Stimulated activated CD4-positive, alpha-beta T cell treated with anti-CD3 and anti-CD28 coated beads, Interleukin-15, amount 100 ng/mL, for 1 hour (primary cell): ENCODE results near the gene EGFL6.
"Not testable (repeated sequence)": the region's sequence is repeated elsewhere in the genome, so short reads cannot be mapped to it uniquely, and the experiment has no call there.

ENCODE experiments used
- DNase-seq, 2 donors: peaks; one replicate each; pipeline ENCODE4 v3.0.0-alpha.2; 2020; ENCODE audit warnings: low read depth in 1 of 2, low spot score in 1 of 2

Gene EGFL6

GRCh38 chrX:13652287-13652793, 82.9 kb downstream of the EGFL6 start:
- no peak for DNase-seq

DNA sequence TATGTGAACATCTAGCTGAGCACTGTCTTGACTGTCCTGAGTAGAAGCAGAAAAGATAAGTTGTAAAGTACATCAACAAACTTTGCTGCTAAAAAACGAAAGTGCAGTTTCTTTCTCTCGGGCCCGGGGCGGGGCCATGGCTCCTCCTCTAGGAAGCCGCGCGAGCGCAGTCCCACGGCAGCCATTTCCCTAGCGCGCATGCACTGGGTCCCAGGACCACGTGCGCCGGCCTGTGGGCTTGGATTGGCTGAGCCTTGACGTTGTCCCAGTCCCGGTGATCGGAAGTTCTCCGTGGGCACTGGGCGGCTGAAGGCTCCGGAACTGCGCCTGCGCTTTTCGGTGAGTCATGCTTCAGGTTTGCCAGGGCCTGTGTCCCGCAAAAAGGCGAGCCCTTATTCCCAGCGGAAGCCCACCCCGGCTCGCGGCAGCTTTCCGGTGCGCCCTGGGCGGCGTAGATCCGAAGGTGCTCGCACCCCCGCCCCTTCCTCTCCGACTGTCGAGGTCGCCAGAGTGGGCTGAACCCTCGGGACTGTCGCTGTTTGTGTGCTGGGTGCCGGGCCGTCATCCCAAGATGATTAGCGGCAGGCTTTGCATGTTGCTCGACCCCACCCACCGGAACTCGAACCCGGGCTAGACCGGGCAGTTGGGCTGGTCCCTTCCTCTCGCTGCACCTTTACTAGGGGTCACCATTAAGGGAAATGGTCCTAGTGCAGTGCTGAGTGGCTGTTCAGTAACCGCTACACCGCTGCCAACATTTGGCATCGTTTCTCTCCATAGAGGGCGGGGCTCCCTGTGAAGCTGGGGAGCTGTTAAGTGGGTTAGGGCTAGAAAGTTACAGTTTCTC, 83.7 kb downstream of the EGFL6 start, which contains the start of gene TCEANC:
Gene TCEANC (plus strand): TSS at position 292 of the 844 bp plus-strand sequence. CDS start 9,368 bp downstream, outside the sequence.
- peak; percentile 79 to 81 for DNase-seq

- no peak for DNase-seq
Measured at GRCh38 chrX:13654116-13654515, 84.7 kb downstream of the EGFL6 start.

DNA sequence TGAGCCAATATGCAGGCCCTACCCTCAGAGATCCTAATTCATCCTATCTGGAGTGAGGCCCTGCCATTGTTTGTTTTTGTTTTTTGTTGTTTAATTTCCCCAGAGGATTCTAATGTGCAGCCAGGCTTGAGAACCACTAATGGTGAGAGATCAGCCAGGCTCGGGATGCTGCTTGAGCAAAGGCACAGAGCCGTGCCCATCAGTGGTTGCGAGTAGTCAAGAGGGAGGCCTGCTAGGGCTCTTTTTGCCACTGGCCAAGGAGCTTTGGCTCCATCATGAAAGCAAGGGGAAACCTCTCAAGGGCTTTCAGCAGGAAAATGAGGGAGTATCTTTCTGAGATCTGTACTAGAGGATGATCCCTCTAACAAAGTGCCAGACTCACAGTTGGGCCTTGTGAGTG, 86.3 kb downstream of the EGFL6 start:
- no peak for DNase-seq

DNA sequence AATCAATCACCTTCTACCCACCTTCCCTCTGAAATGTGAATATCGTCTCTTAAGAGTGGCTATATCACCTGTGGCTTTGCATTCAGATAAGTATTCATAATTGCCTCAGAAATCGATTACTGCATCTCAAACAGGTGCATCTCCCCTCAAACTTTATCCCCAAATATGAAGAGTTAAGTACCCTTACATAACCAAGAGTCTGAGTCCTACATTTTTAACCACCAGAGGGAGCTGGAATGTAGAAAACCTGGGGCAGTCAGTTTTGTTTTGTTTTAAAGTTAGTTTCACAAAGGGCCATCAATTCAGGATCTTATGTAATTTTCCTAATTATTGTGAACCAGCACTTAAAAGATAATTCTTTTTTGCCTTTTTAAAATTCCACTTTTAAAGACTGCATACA, 89.2 kb downstream of the EGFL6 start:
- no peak for DNase-seq

DNA sequence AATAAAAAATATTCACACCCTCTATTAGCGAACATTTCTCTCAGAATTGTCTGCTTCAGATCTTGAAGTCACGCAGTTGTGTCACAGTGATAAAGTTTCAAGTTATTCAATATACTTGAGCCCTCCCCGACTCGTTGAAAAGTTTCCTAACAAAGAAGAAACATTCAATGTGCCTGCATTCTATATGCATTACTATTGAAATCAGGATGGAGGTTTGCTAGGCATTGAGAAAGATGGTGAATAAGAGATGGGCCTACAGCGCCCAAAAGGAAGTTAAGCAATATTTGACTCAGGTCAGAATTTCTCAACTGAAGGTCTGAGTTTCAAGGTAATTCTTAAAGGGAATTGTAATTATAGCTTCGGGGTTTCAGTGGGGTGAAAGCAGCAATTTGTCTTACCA, 89.7 kb downstream of the EGFL6 start:
- no peak for DNase-seq

DNA sequence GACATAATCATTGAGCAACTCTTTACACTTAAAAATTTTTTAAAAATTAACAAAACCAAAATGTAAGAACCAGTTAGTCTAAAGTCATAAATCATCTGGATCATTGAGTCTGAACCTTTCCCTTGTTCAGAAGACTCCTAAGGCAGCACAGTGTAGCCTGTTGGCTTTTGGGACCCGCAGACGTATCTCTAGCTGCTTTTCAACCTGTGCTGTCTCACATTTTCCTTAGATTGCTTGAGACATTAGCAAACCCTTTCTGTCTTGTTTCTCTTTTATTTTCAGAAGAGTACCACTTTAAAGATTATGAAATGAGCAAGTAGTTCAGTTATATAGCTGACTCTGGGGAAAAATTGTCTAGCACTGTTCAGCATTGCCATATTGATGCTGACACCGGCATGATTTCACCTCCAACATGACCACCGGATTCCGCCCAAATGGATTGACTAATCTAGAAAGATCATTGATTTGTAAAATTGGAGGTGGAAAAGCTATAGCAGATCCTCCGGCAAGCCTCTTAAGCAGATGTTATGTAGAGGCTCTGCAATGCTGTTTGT, 92.4 kb downstream of the EGFL6 start:
- DNase-seq = no peak

DNA sequence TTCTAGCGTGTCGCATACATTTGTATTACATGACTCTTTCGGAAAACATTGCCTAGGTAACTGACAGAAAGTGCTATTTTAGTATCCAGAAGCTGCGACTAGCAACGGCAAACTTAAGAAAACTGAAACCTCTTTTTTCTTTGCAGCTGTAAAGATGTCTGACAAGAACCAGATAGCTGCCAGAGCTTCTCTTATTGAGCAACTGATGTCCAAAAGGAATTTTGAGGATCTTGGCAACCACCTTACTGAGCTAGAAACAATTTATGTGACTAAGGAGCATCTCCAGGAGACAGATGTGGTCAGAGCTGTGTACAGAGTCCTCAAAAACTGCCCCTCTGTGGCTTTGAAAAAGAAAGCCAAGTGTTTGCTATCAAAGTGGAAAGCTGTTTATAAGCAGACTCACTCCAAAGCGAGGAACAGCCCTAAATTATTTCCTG, 93.0 kb downstream of the EGFL6 start:
- DNase-seq = no peak

GRCh38 chrX:13664020-13664419, 94.6 kb downstream of the EGFL6 start:
- DNase-seq = no peak

DNA sequence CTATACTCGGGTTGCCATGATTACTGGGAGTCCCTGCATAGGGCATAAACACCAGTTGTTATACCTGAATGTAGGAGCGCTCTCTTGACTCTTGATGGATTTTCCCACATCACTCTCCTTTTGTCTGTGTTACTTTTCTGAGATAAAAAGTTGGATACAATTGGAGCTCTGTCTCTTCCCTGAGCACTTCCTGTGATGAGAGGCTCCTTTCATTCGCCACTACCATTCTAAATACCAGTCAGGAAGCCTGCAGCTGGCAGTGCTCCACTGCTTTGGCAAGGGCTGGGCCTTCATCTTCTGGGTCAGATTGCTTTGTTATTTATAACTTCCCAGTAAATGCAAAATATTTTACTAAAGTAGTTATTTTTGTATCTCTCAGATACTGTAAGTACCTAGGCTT, 97.4 kb downstream of the EGFL6 start:
- DNase-seq = no peak

- DNase-seq = no peak
Measured at GRCh38 chrX:13667919-13668318, 98.5 kb downstream of the EGFL6 start.

DNA sequence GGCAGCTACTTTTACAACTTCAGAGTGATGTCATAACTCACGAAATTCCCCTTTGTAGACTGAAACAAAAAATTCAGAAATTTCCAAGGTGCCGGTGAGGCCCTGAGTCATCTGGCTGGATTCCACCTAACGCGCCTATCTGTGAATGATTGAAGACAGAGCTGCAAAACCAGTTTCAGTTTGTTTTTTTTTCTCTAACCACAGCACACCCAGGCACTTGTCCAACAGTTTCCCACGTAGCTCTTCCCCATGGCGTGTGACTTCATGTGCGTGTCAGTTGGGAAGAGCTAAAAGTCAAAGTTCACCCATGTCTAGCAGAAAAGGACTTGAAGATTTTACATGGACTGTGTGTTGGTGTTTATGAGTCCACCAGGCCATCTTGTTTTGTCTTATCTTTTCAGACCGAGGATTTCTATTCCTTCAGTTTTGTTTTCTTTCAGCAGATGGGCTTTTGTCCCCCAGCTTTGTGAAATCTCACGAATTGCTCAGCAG, 99.9 kb downstream of the EGFL6 start:
- DNase-seq = peak in 1 of 2 donors; percentile 3

DNA sequence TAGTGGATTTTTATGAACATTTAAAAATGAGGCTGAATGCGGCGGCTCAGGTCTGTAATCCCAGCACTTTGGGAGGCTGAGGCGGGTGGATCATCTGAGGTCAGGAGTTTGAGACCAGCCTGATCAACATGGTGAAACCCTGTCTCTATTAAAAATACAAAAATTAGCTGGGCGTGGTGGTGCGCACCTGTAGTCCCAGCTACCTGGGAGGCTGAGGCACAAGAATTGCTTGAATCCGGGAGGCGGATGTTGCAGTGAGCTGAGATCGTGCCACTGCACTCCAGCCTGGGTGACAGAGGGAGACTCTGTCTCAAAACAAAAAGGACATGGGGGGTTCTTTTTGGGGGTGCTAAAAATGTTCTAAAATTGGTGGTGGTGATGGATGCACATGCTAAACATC, 100.4 kb downstream of the EGFL6 start:
- not testable (repeated sequence) for DNase-seq

- DNase-seq = no peak
Measured at GRCh38 chrX:13670197-13670596, 100.8 kb downstream of the EGFL6 start.

- DNase-seq = no peak
Measured at GRCh38 chrX:13673016-13673415, 103.6 kb downstream of the EGFL6 start.

DNA sequence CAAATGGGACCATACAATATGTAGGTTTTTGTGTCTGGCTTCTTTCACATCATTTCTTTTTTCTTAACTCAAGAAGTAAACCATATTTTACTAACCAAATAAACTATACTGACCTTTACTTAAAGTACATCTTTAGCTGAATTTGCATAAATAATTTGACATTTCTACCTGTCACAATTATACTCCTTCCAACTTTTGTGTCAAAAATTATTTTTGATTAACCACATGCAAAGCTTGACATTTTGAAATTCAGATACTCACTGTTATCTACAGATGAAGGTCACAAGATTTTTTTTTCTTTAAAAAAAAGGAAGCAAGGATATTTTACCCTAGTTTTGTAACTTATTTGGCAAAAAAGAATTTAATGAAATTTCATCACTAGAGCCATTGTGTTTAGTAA, 107.5 kb downstream of the EGFL6 start:
- DNase-seq = no peak

DNA sequence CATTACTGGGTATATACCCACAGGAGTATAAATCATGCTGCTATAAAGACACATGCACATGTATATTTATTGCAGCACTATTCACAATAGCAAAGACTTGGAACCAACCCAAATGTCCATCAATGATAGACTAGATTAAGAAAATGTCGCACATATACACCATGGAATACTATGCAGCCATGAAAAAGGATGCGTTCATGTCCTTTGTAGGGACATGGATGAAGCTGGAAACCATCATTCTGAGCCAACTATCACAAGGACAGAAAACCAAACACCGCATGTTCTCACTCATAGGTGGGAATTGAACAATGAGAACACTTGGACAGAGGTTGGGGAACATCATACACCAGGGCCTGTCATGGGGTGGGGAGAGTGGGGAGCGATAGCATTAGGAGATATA, 110.3 kb downstream of the EGFL6 start:
- DNase-seq = not testable (repeated sequence)

DNA sequence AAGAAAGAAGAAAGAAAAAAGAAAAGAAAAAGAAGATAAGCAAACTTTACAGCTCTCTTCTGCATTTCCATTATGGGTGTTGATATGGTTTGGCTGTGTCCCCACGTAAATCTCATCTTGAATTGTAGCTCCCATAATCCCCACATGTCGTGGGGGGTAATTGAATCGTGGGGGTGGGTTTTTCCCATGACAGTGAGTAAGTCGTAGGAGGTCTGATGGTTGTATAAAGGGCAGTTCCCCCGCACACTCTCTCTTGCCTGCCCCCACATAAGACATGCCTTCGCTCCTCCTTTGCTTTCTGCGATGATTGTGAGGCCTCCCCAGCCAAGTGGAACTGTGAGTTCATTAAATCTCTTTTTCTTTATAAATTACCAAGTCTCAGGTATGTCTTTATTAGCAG, 112.2 kb downstream of the EGFL6 start:
- no peak for DNase-seq
